B cell (primary cell): Measurements from ENCODE around the gene PTPRN2. TPM values are rescaled to one million over a fixed set of nuclear protein-coding genes. Genes with fewer than 3 reads are reported as not detected.

ENCODE experiments used
- ATAC-seq: fragments of 200-7000 bp; cut with Tn5 transposase; one replicate; pipeline ENCODE4 v1.10.0; 2021; ENCODE audit warnings: low read depth, mild to moderate bottlenecking, moderate number of reproducible peaks, moderate library complexity
- CTCF ChIA-PET: fragments of 350-600 bp; sonication (Branson Sonifier 250); formaldehyde crosslinking; loops from one replicate; lab custom pipeline; 2021; ENCODE audit warnings: antibody characterized with exemption, inconsistent platforms; lab: Charles Lee
- POLR2A ChIA-PET: fragments of 350-600 bp; sonication (Branson Sonifier 250); formaldehyde crosslinking; loops from one replicate; lab custom pipeline; 2021; ENCODE audit warnings: antibody characterized with exemption; lab: Charles Lee
- DNase-seq: peaks from one replicate; pipeline ENCODE4 v3.0.0; 2013
- H2AFZ ChIP-seq: 2 replicates; pipeline ENCODE4 v1.6.1; 2012; ENCODE audit warnings: mild to moderate bottlenecking, low read depth, low read length; ENCODE audit not compliant: insufficient read depth, poor library complexity, severe bottlenecking
- H3K27ac ChIP-seq, 2 donors: 1 replicate in 1 of 2; 2 replicates in 1 of 2; pipeline ENCODE4 v1.5.1; 2012 to 2013; ENCODE audit warnings: low read length in 2 of 2, mild to moderate bottlenecking in 2 of 2, moderate library complexity in 1 of 2
- H3K27me3 ChIP-seq, 4 experiments: fragments of 200-600 bp in 1 of 4; sonication (generic) in 1 of 4; replicated peaks in 1 of 4; 1 replicate in 2 of 4; 2 replicates in 2 of 4; pipeline versions ENCODE4 v1.6.1 to v1.7.0; 2013 to 2016; ENCODE audit warnings: low read length in 3 of 4, mild to moderate bottlenecking in 2 of 4, mixed read lengths in 1 of 4, moderate library complexity in 1 of 4; ENCODE audit not compliant: insufficient read depth in 4 of 4, control insufficient read depth in 3 of 4; ENCODE audit errors: control extremely low read depth in 1 of 4
- H3K36me3 ChIP-seq, 2 experiments: replicated peaks in 1 of 2; 1 replicate in 1 of 2; 2 replicates in 1 of 2; pipeline versions ENCODE4 v1.6.1 to v1.7.1; 2013; ENCODE audit warnings: low read length in 1 of 2; ENCODE audit not compliant: insufficient read depth in 2 of 2, control insufficient read depth in 1 of 2; ENCODE audit errors: control extremely low read depth in 1 of 2, extremely low read depth in 1 of 2
- H3K4me1 ChIP-seq, 2 donors: fragments of 200-600 bp in 1 of 2; sonication (generic) in 1 of 2; 1 replicate in 1 of 2; 2 replicates in 1 of 2; pipeline versions ENCODE4 v1.5.1 to v1.6.1; 2013 to 2017; ENCODE audit warnings: low read length in 2 of 2; ENCODE audit not compliant: control insufficient read depth in 2 of 2, insufficient read depth in 2 of 2
- H3K4me2 ChIP-seq: replicated peaks from 2 replicates; pipeline ENCODE3; 2012; ENCODE audit warnings: mild to moderate bottlenecking, low read depth, low read length; ENCODE audit not compliant: poor library complexity, severe bottlenecking
- H3K4me3 ChIP-seq, 5 experiments: fragments of 200-600 bp in 1 of 5; sonication (generic) in 1 of 5; 1 replicate in 3 of 5; 2 replicates in 2 of 5; pipeline versions ENCODE4 v1.5.1 to v1.7.0; 2011 to 2016; ENCODE audit warnings: low read length in 4 of 5, mild to moderate bottlenecking in 4 of 5, low read depth in 2 of 5, control low read depth in 1 of 5, moderate library complexity in 1 of 5; ENCODE audit not compliant: insufficient read depth in 1 of 5; ENCODE audit errors: control extremely low read depth in 1 of 5, extremely low read depth in 1 of 5
- H3K79me2 ChIP-seq: fragments of 200-600 bp; sonication (generic); one replicate; pipeline ENCODE4 v1.6.0; 2016; ENCODE audit warnings: low read length; ENCODE audit not compliant: control insufficient read depth, insufficient read depth
- H3K9ac ChIP-seq: fragments of 200-600 bp; sonication (generic); 2 replicates; pipeline ENCODE4 v1.6.1; 2017; ENCODE audit warnings: mild to moderate bottlenecking, low read length, moderate library complexity
- H3K9me3 ChIP-seq, 3 donors: one replicate each; pipeline versions ENCODE4 v1.6.1 to v1.7.1; 2013; ENCODE audit warnings: low read length in 2 of 3; ENCODE audit not compliant: control insufficient read depth in 2 of 3, insufficient read depth in 1 of 3; ENCODE audit errors: control extremely low read depth in 1 of 3
- H4K20me1 ChIP-seq: 2 replicates; pipeline ENCODE4 v1.6.0; 2012; ENCODE audit warnings: mild to moderate bottlenecking, low read length; ENCODE audit not compliant: insufficient read depth, control insufficient read depth, poor library complexity, severe bottlenecking
- H3K27ac Mint-ChIP-seq: one replicate; pipeline ENCODE4 v1.8.0; 2021; ENCODE audit warnings: mixed read lengths
- H3K27me3 Mint-ChIP-seq: one replicate; pipeline ENCODE4 v1.8.0; 2021; ENCODE audit warnings: mixed read lengths
- H3K4me1 Mint-ChIP-seq: one replicate; pipeline ENCODE4 v1.8.0; 2021; ENCODE audit warnings: mixed read lengths
- H3K4me3 Mint-ChIP-seq: one replicate; pipeline ENCODE4 v1.8.0; 2021; ENCODE audit warnings: mixed read lengths
- H3K9me3 Mint-ChIP-seq: one replicate; pipeline ENCODE4 v1.8.0; 2022; ENCODE audit warnings: mixed read lengths; ENCODE audit not compliant: insufficient read depth
- CTCF ChIP-seq: fragments of 200-600 bp; IDR thresholded peaks from one replicate; pipeline ENCODE4 v1.8.0; 2022; ENCODE audit warnings: antibody characterized with exemption, mild to moderate bottlenecking
- EZH2 ChIP-seq: IDR thresholded peaks from 2 replicates; pipeline ENCODE4 v1.6.1; 2012; ENCODE audit warnings: borderline replicate concordance, low read depth, mild to moderate bottlenecking, moderate library complexity, low read length; ENCODE audit not compliant: insufficient read depth, poor library complexity, severe bottlenecking
- WGBS: methylation state at CpG from one replicate; pipeline ENCODE4 v1.1.5; 2013; ENCODE audit warnings: missing lambda C conversion rate; ENCODE audit not compliant: insufficient coverage; 5-methylcytosine and 5-hydroxymethylcytosine counted together
- intact Hi-C: fragments of 100-400 bp; cut with micrococcal nuclease; formaldehyde crosslinking; loops from one replicate; pipeline ENCODE4 v1.10.0; 2022
- polyA plus RNA-seq: library from polyadenylated mRNA; depleted of rRNA; stranded (reverse); fragments of >200 nt; gene quantifications from 2 replicates; pipeline ENCODE4 v1.2.3, GENCODE V29; 2012
- total RNA-seq, 2 donors: library from RNA; stranded (reverse); fragments of 120-200 nt in 1 of 2; gene quantifications; 1 replicate in 1 of 2; 2 replicates in 1 of 2; pipeline versions ENCODE4 v1.2.3 to v1.2.4, GENCODE V29; 2013 to 2022

The PTPRN2 gene
- total and polyA plus RNA-seq, 2 donors (not counting 1 experiment from before 2014, with no cell fraction given), result 2.0 to 5.0 TPM

GRCh38 chr7:158561659-158562058 lies 26.0 kb downstream of the PTPRN2 start:
- Mint-ChIP-seq H3K4me1 (no peaks in the 10 kb centered on the region), H3K27me3 (peaks cover 23% of the 10 kb centered on the region), H3K27ac (no peak overlapping the region), H3K4me3 (no peak overlapping the region), H3K9me3 (no peaks in the 10 kb centered on the region)
- WGBS, result 83% methylated on average over 7 of the region's 7 CpGs
- no peak for TF ChIP-seq EZH2
- no peak for TF ChIP-seq CTCF
- Histone ChIP-seq H3K27me3 (peaks cover 0 to 3% (median 0%) of the 10 kb centered on the region in 4 experiments), H3K4me2 (no peak overlapping the region), H3K4me3 (no peak overlapping the region), H4K20me1 (no peaks in the 10 kb centered on the region), H3K79me2 (no peaks in the 10 kb centered on the region), H3K36me3 (no peaks in the 10 kb centered on the region), H3K4me1 (no peaks in the 10 kb centered on the region), H3K27ac (no peak overlapping the region), H3K9me3 (no peaks in the 10 kb centered on the region), H2AFZ (no peak overlapping the region), H3K9ac (no peak overlapping the region)
- ATAC-seq (no peak), DNase-seq (no peak)
- CTCF ChIA-PET, result no interaction called here
- intact Hi-C loops, result no loop called here
- POLR2A ChIA-PET, result no interaction called here

GRCh38 chr7:158560386-158560785 lies 27.2 kb downstream of the PTPRN2 start:
- H3K4me1 ChIP-seq, result no peaks in the 10 kb centered on the region
- WGBS, result 97% methylated on average over 10 of the region's 12 CpGs
- DNase-seq (no peak), ATAC-seq (no peak)
- no peak overlapping the region for H3K4me2 ChIP-seq
- Mint-ChIP-seq H3K27me3 (peaks cover 21% of the 10 kb centered on the region), H3K4me1 (no peaks in the 10 kb centered on the region), H3K27ac (no peak overlapping the region), H3K4me3 (no peak overlapping the region), H3K9me3 (no peaks in the 10 kb centered on the region)
- no peaks in the 10 kb centered on the region for H4K20me1 ChIP-seq
- intact Hi-C loops, result no loop called here
- H3K9ac ChIP-seq, result no peak overlapping the region
- H3K79me2 ChIP-seq, result no peaks in the 10 kb centered on the region
- H3K36me3 ChIP-seq, result no peaks in the 10 kb centered on the region
- H3K27me3 ChIP-seq, result no peaks in the 10 kb centered on the region
- TF ChIP-seq EZH2 (no peak), CTCF (no peak)
- H3K4me3 ChIP-seq, result no peak overlapping the region
- CTCF ChIA-PET, result no interaction called here
- H2AFZ ChIP-seq, result no peak overlapping the region
- H3K9me3 ChIP-seq, result no peaks in the 10 kb centered on the region
- H3K27ac ChIP-seq, result no peak overlapping the region
- POLR2A ChIA-PET, result no interaction called here
